ENCODE measurements around the gene SPARC. TPM values are rescaled to one million over a fixed set of nuclear protein-coding genes. Genes with fewer than 3 reads are reported as not detected.

SPARC gene
- total and polyA plus RNA-seq, 2 donors (not counting 1 experiment from before 2014, with no cell fraction given) = 0.45 TPM; not detected in 1

- H3K27me3 ChIP-seq (replicated peaks in 1 of 4; ENCODE audit: control extremely low read depth in 1 of 4, control insufficient read depth in 3 of 4, insufficient read depth in 4 of 4, low read length in 3 of 4) = no peaks in the 10 kb centered on the region
- H3K27ac ChIP-seq (ENCODE audit: low read length in 2 of 2) = no peak overlapping the region
- H3K36me3 ChIP-seq (replicated peaks in 1 of 2; ENCODE audit: control extremely low read depth in 1 of 2, control insufficient read depth in 1 of 2, extremely low read depth in 1 of 2, insufficient read depth in 2 of 2, low read length in 1 of 2) = no peaks in the 10 kb centered on the region
- H3K4me1 Mint-ChIP-seq = peaks cover 15% of the 10 kb centered on the region
- intact Hi-C loops (cut with micrococcal nuclease) = no loop called here
- no peak for TF ChIP-seq EZH2 (IDR thresholded peaks at IDR 0.05; ENCODE audit: borderline replicate concordance, insufficient read depth, low read depth, low read length, poor library complexity, severe bottlenecking)
- no peak for TF ChIP-seq CTCF (IDR thresholded peaks at IDR 0.05)
- no peaks in the 10 kb centered on the region for H3K79me2 ChIP-seq (ENCODE audit: control insufficient read depth, insufficient read depth, low read length)
- H3K4me3 ChIP-seq (ENCODE audit: control extremely low read depth in 1 of 5, extremely low read depth in 1 of 5, insufficient read depth in 1 of 5, low read depth in 2 of 5, low read length in 4 of 5) = no peak overlapping the region
- no peak overlapping the region for H3K9ac ChIP-seq (ENCODE audit: low read length)
- no peaks in the 10 kb centered on the region for H3K9me3 Mint-ChIP-seq (ENCODE audit: insufficient read depth)
- POLR2A ChIA-PET = interaction anchor here (0.7 kb wide), 1 partner anchor 46 kb away, joined by 5 read pairs; no protein-coding TSS in a partner anchor
- no peak overlapping the region for H3K4me2 ChIP-seq (replicated peaks; ENCODE audit: low read depth, low read length, poor library complexity, severe bottlenecking)
- H3K4me3 Mint-ChIP-seq = no peak overlapping the region
- CTCF ChIA-PET = no interaction called here
- no peak for ATAC-seq (ENCODE audit: low read depth)
- no peak overlapping the region for H3K27ac Mint-ChIP-seq
- no peak for DNase-seq
- H2AFZ ChIP-seq (ENCODE audit: insufficient read depth, low read depth, low read length, poor library complexity, severe bottlenecking) = no peak overlapping the region
- peaks cover 0 to 3% (median 0%) of the 10 kb centered on the region in 3 donors for H3K9me3 ChIP-seq (ENCODE audit: control extremely low read depth in 1 of 3, control insufficient read depth in 2 of 3, insufficient read depth in 1 of 3, low read length in 2 of 3)
- peaks cover 7 to 8% of the 10 kb centered on the region in 2 donors for H3K4me1 ChIP-seq (ENCODE audit: control insufficient read depth in 2 of 2, insufficient read depth in 2 of 2, low read length in 2 of 2)
- H4K20me1 ChIP-seq (ENCODE audit: control insufficient read depth, insufficient read depth, low read length, poor library complexity, severe bottlenecking) = no peaks in the 10 kb centered on the region
- no peaks in the 10 kb centered on the region for H3K27me3 Mint-ChIP-seq
Measured at GRCh38 chr5:151706906-151707305, 20.2 kb upstream of the SPARC start.

GRCh38 chr5:151703780-151704179, 17.1 kb upstream of the SPARC start:
- Histone ChIP-seq H3K27ac (ENCODE audit: low read length in 2 of 2) (no peak overlapping the region), H3K27me3 (replicated peaks in 1 of 4; ENCODE audit: control extremely low read depth in 1 of 4, control insufficient read depth in 3 of 4, insufficient read depth in 4 of 4, low read length in 3 of 4) (no peaks in the 10 kb centered on the region), H3K4me3 (ENCODE audit: control extremely low read depth in 1 of 5, extremely low read depth in 1 of 5, insufficient read depth in 1 of 5, low read depth in 2 of 5, low read length in 4 of 5) (no peak overlapping the region), H3K4me2 (replicated peaks; ENCODE audit: low read depth, low read length, poor library complexity, severe bottlenecking) (no peak overlapping the region), H3K9ac (ENCODE audit: low read length) (no peak overlapping the region), H2AFZ (ENCODE audit: insufficient read depth, low read depth, low read length, poor library complexity, severe bottlenecking) (no peak overlapping the region), H3K36me3 (replicated peaks in 1 of 2; ENCODE audit: control extremely low read depth in 1 of 2, control insufficient read depth in 1 of 2, extremely low read depth in 1 of 2, insufficient read depth in 2 of 2, low read length in 1 of 2) (no peaks in the 10 kb centered on the region), H3K4me1 (ENCODE audit: control insufficient read depth in 2 of 2, insufficient read depth in 2 of 2, low read length in 2 of 2) (peaks cover 0 to 4% of the 10 kb centered on the region in 2 donors), H3K79me2 (ENCODE audit: control insufficient read depth, insufficient read depth, low read length) (no peaks in the 10 kb centered on the region), H3K9me3 (ENCODE audit: control extremely low read depth in 1 of 3, control insufficient read depth in 2 of 3, insufficient read depth in 1 of 3, low read length in 2 of 3) (no peaks in the 10 kb centered on the region), H4K20me1 (ENCODE audit: control insufficient read depth, insufficient read depth, low read length, poor library complexity, severe bottlenecking) (no peaks in the 10 kb centered on the region)
- ATAC-seq (ENCODE audit: low read depth) (no peak), DNase-seq (no peak)
- TF ChIP-seq CTCF (IDR thresholded peaks at IDR 0.05) (no peak), EZH2 (IDR thresholded peaks at IDR 0.05; ENCODE audit: borderline replicate concordance, insufficient read depth, low read depth, low read length, poor library complexity, severe bottlenecking) (no peak)
- CTCF ChIA-PET = interaction anchor here (1.1 to 1.6 kb wide), 2 partner anchors 36 to 38 kb away, joined by 3 to 4 read pairs; no protein-coding TSS in a partner anchor
- intact Hi-C loops (cut with micrococcal nuclease) = no loop called here
- H3K4me1 Mint-ChIP-seq = peaks cover 13% of the 10 kb centered on the region
- no peak overlapping the region for H3K4me3 Mint-ChIP-seq
- no peak overlapping the region for H3K27ac Mint-ChIP-seq
- H3K27me3 Mint-ChIP-seq = no peaks in the 10 kb centered on the region
- POLR2A ChIA-PET = no interaction called here
- H3K9me3 Mint-ChIP-seq (ENCODE audit: insufficient read depth) = no peaks in the 10 kb centered on the region
- WGBS (ENCODE audit: insufficient coverage) = no CpG with 5 or more reads among the region's 1 CpG

Measured in B cell (primary cell).